Keratinocyte (primary cell): Measurements from ENCODE around the gene MKX. TPM values are rescaled to one million over a fixed set of nuclear protein-coding genes. Genes with fewer than 3 reads are reported as not detected.

Experiments used
- DNase-seq: peaks from one replicate; pipeline ENCODE4 v3.0.0-alpha.2; 2011; ENCODE audit warnings: low read depth, missing footprints, low spot score
- FAIRE-seq: peaks from 2 replicates; lab custom pipeline; 2011; peaks lifted over from hg19 to GRCh38; lab: Jason Lieb, UNC
- H2AFZ ChIP-seq: 2 replicates; pipeline ENCODE4 v1.6.0; 2012; ENCODE audit warnings: low read length, control low read depth, inconsistent platforms; ENCODE audit not compliant: control insufficient read depth
- H3K27ac ChIP-seq: 2 replicates; pipeline ENCODE4 v1.5.1; 2011; ENCODE audit warnings: low read length; ENCODE audit not compliant: control insufficient read depth, insufficient read depth
- H3K27me3 ChIP-seq: 3 replicates; pipeline ENCODE4 v1.6.0; 2011; ENCODE audit warnings: low read length; ENCODE audit not compliant: control insufficient read depth, insufficient read depth; ENCODE audit errors: extremely low read depth
- H3K36me3 ChIP-seq, 2 experiments: 2 replicates in 1 of 2; 3 replicates in 1 of 2; pipeline ENCODE4 v1.5.1; 2011; ENCODE audit warnings: low read length in 2 of 2, mild to moderate bottlenecking in 1 of 2; ENCODE audit not compliant: control insufficient read depth in 2 of 2, insufficient read depth in 2 of 2; ENCODE audit errors: extremely low read depth in 1 of 2
- H3K4me1 ChIP-seq: 3 replicates; pipeline ENCODE4 v1.5.1; 2011; ENCODE audit warnings: low read length; ENCODE audit not compliant: control insufficient read depth, insufficient read depth; ENCODE audit errors: extremely low read depth
- H3K4me2 ChIP-seq: 3 replicates; pipeline ENCODE4 v1.6.0; 2011; ENCODE audit warnings: low read depth, low read length; ENCODE audit not compliant: control insufficient read depth, insufficient read depth; ENCODE audit errors: extremely low read depth
- H3K4me3 ChIP-seq, 3 experiments: fragments of 200-600 bp in 1 of 3; sonication (generic) in 1 of 3; 2 replicates in 2 of 3; 3 replicates in 1 of 3; pipeline ENCODE4 v1.5.1; 2011 to 2016; ENCODE audit warnings: low read length in 3 of 3, mild to moderate bottlenecking in 3 of 3, control low read depth in 2 of 3, inconsistent platforms in 1 of 3, low read depth in 1 of 3, mixed read lengths in 1 of 3, mixed run types in 1 of 3, moderate library complexity in 1 of 3; ENCODE audit not compliant: control insufficient read depth in 2 of 3, insufficient read depth in 2 of 3; ENCODE audit errors: extremely low read depth in 1 of 3
- H3K79me2 ChIP-seq: 2 replicates; pipeline ENCODE4 v1.6.0; 2012; ENCODE audit warnings: low read length; ENCODE audit not compliant: control insufficient read depth, insufficient read depth
- H3K9ac ChIP-seq: 3 replicates; pipeline ENCODE4 v1.6.0; 2011; ENCODE audit warnings: low read length; ENCODE audit not compliant: control insufficient read depth, insufficient read depth; ENCODE audit errors: extremely low read depth
- H3K9me1 ChIP-seq: 3 replicates; pipeline ENCODE4 v1.6.0; 2011; ENCODE audit warnings: low read length; ENCODE audit not compliant: control insufficient read depth, insufficient read depth; ENCODE audit errors: extremely low read depth
- H3K9me3 ChIP-seq: 2 replicates; pipeline ENCODE4 v1.5.1; 2012; ENCODE audit warnings: low read depth, low read length; ENCODE audit not compliant: control insufficient read depth
- H4K20me1 ChIP-seq: 3 replicates; pipeline ENCODE4 v1.6.0; 2011; ENCODE audit warnings: low read length; ENCODE audit not compliant: control insufficient read depth, insufficient read depth; ENCODE audit errors: extremely low read depth
- EZH2 ChIP-seq: IDR thresholded peaks from one replicate; pipeline ENCODE4 v1.6.1; 2012; ENCODE audit warnings: inconsistent platforms, mild to moderate bottlenecking, low read length, moderate library complexity
- dilution Hi-C: fragments of 300-500 bp; cut with MboI; formaldehyde crosslinking; loops from one replicate; pipeline ENCODE4 v1.7.0; 2020; ENCODE audit warnings: low sequenced_read_pairs; ENCODE audit not compliant: extremely low pct_ligation_motif_present
- polyA plus RNA-seq, 5 experiments: library from polyadenylated mRNA; depleted of rRNA in 3 of 5; stranded (reverse) in 3 of 5; stranded (forward) in 1 of 5; unstranded in 1 of 5; fragments of >200 nt; gene quantifications; 1 replicate in 1 of 5; 2 replicates in 3 of 5; 3 replicates in 1 of 5; pipeline versions ENCODE4 v1.2.1 to v1.2.3, GENCODE V29; 2011 to 2012; ENCODE audit warnings: missing spikeins in 2 of 5, low read depth in 1 of 5, low replicate concordance in 1 of 5
- TF ChIP-seq, protein P1 (sequence below), 3 experiments: IDR thresholded peaks in 1 of 3; conservative IDR thresholded peaks in 1 of 3; optimal IDR thresholded peaks in 1 of 3; 2 replicates in 2 of 3; 3 replicates in 1 of 3; pipeline versions ENCODE3 to v1.5.1; 2011; ENCODE audit warnings: low read length in 3 of 3, mild to moderate bottlenecking in 3 of 3, moderate library complexity in 2 of 3, control low read depth in 1 of 3, inconsistent platforms in 1 of 3; ENCODE audit not compliant: insufficient read depth in 2 of 3; ENCODE audit errors: extremely low read depth in 1 of 3

Gene MKX
- polyA plus RNA-seq, 1 donor (not counting 4 experiments of a cell fraction or from before 2014, with no cell fraction given), result 0.04 TPM

- no peaks in the 10 kb centered on the region for H3K36me3 ChIP-seq
- no peaks in the 10 kb centered on the region for H3K79me2 ChIP-seq
- no peak overlapping the region for H3K4me3 ChIP-seq
- H3K9me3 ChIP-seq, result no peaks in the 10 kb centered on the region
- H3K27me3 ChIP-seq, result no peaks in the 10 kb centered on the region
- H3K4me2 ChIP-seq, result no peak overlapping the region
- DNase-seq, result no peak
- no peak overlapping the region for H2AFZ ChIP-seq
- H3K9me1 ChIP-seq, result no peaks in the 10 kb centered on the region
- no peak for FAIRE-seq
- TF ChIP-seq, protein P1, sequence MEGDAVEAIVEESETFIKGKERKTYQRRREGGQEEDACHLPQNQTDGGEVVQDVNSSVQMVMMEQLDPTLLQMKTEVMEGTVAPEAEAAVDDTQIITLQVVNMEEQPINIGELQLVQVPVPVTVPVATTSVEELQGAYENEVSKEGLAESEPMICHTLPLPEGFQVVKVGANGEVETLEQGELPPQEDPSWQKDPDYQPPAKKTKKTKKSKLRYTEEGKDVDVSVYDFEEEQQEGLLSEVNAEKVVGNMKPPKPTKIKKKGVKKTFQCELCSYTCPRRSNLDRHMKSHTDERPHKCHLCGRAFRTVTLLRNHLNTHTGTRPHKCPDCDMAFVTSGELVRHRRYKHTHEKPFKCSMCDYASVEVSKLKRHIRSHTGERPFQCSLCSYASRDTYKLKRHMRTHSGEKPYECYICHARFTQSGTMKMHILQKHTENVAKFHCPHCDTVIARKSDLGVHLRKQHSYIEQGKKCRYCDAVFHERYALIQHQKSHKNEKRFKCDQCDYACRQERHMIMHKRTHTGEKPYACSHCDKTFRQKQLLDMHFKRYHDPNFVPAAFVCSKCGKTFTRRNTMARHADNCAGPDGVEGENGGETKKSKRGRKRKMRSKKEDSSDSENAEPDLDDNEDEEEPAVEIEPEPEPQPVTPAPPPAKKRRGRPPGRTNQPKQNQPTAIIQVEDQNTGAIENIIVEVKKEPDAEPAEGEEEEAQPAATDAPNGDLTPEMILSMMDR (optimal IDR thresholded peaks at IDR 0.05 in 1 of 3, IDR thresholded peaks at IDR 0.05 in 1 of 3, conservative IDR thresholded peaks at IDR 0.05 in 1 of 3; ENCODE audit: extremely low read depth in 1 of 3, insufficient read depth in 2 of 3, low read length in 3 of 3), result no peak
- TF ChIP-seq EZH2, result no peak
- no peaks in the 10 kb centered on the region for H4K20me1 ChIP-seq
- dilution Hi-C loops, result no loop called here
- H3K4me1 ChIP-seq, result no peaks in the 10 kb centered on the region
- H3K9ac ChIP-seq, result no peak overlapping the region
- no peak overlapping the region for H3K27ac ChIP-seq
These were observed 46.6 kb upstream of the MKX start for GRCh38 chr10:27792216-27792615.

- no peak for FAIRE-seq
- no peaks in the 10 kb centered on the region for H3K27me3 ChIP-seq
These were observed 38.7 kb upstream of the MKX start for GRCh38 chr10:27784272-27784671.

More at GRCh38 chr10:27784272-27784671, 38.7 kb upstream of the MKX start:
- no peak for DNase-seq
- no peak overlapping the region for H3K27ac ChIP-seq
- TF ChIP-seq EZH2, result no peak
- TF ChIP-seq, protein P1 (optimal IDR thresholded peaks at IDR 0.05 in 1 of 3, IDR thresholded peaks at IDR 0.05 in 1 of 3, conservative IDR thresholded peaks at IDR 0.05 in 1 of 3; ENCODE audit: extremely low read depth in 1 of 3, insufficient read depth in 2 of 3, low read length in 3 of 3), result no peak
- H3K9me3 ChIP-seq, result peaks cover 1% of the 10 kb centered on the region
- no peaks in the 10 kb centered on the region for H3K36me3 ChIP-seq
- H3K4me2 ChIP-seq, result no peak overlapping the region
- H3K79me2 ChIP-seq, result no peaks in the 10 kb centered on the region
- H3K4me1 ChIP-seq, result no peaks in the 10 kb centered on the region
- no peaks in the 10 kb centered on the region for H3K9me1 ChIP-seq
- no peak overlapping the region for H3K9ac ChIP-seq
- H3K4me3 ChIP-seq, result no peak overlapping the region
- dilution Hi-C loops, result no loop called here
- H4K20me1 ChIP-seq, result no peaks in the 10 kb centered on the region
- H2AFZ ChIP-seq, result no peak overlapping the region
